Brain microvascular endothelial cell (primary cell): ENCODE results near the gene FOXL3.

ENCODE experiments used
- DNase-seq: peaks from one replicate; pipeline ENCODE4 v3.0.0-alpha.2; 2020
- H3K27ac ChIP-seq: fragments of 250-450 bp; sonication (Bioruptor Pico); 2 replicates; pipeline ENCODE4 v1.5.1; 2020; ENCODE audit warnings: mild to moderate bottlenecking, moderate library complexity
- H3K27me3 ChIP-seq: fragments of 250-450 bp; sonication (Bioruptor Pico); replicated peaks from 2 replicates; pipeline ENCODE4 v1.5.1; 2020; ENCODE audit warnings: mild to moderate bottlenecking
- H3K36me3 ChIP-seq: fragments of 250-450 bp; sonication (Bioruptor Pico); replicated peaks from 2 replicates; pipeline ENCODE4 v1.5.1; 2020; ENCODE audit warnings: mild to moderate bottlenecking
- H3K4me3 ChIP-seq: 2 replicates; pipeline ENCODE4 v1.5.1; 2011; ENCODE audit warnings: low read depth, mild to moderate bottlenecking, control low read depth, low read length, moderate library complexity
- CTCF ChIP-seq: IDR thresholded peaks from 2 replicates; pipeline ENCODE4 v1.5.1; 2011; ENCODE audit warnings: low read depth, mild to moderate bottlenecking, moderate library complexity, low read length, control low read depth, inconsistent platforms; ENCODE audit errors: missing control alignments
- in situ Hi-C: cut with HindIII; loops from 2 replicates; pipeline ENCODE4 v1.10.0; 2017; ENCODE audit warnings: low sequenced_read_pairs, low pct_ligation_motif_present

Gene FOXL3

GRCh38 chr7:266851-267840, 22.8 kb upstream of the FOXL3 start:
- Histone ChIP-seq H3K4me3 (no peak overlapping the region), H3K27me3 (no peaks in the 10 kb centered on the region), H3K36me3 (no peaks in the 10 kb centered on the region), H3K27ac (no peak overlapping the region)
- no peak for DNase-seq
- peak; percentile 31 for TF ChIP-seq CTCF
- in situ Hi-C loops = no loop called here

- Histone ChIP-seq H3K4me3 (no peak overlapping the region), H3K27ac (no peak overlapping the region), H3K36me3 (no peaks in the 10 kb centered on the region), H3K27me3 (no peaks in the 10 kb centered on the region)
- no peak for TF ChIP-seq CTCF
- DNase-seq = no peak
- in situ Hi-C loops = no loop called here
Measured at GRCh38 chr7:268991-269390, 21.0 kb upstream of the FOXL3 start.

- Histone ChIP-seq H3K27me3 (no peaks in the 10 kb centered on the region), H3K27ac (no peak overlapping the region), H3K36me3 (no peaks in the 10 kb centered on the region), H3K4me3 (no peak overlapping the region)
- no peak for DNase-seq
- no peak for TF ChIP-seq CTCF
- in situ Hi-C loops = no loop called here
Measured at GRCh38 chr7:269721-270120, 20.2 kb upstream of the FOXL3 start.

- H3K27me3 ChIP-seq = no peaks in the 10 kb centered on the region
- no peaks in the 10 kb centered on the region for H3K36me3 ChIP-seq
- in situ Hi-C loops = no loop called here
- DNase-seq = no peak
- H3K4me3 ChIP-seq = no peak overlapping the region
- TF ChIP-seq CTCF = no peak
- H3K27ac ChIP-seq = no peak overlapping the region
Measured at GRCh38 chr7:270351-270983, 19.5 kb upstream of the FOXL3 start.

- no peak overlapping the region for H3K4me3 ChIP-seq
- H3K36me3 ChIP-seq = no peaks in the 10 kb centered on the region
- no peak for TF ChIP-seq CTCF
- DNase-seq = no peak
- in situ Hi-C loops = no loop called here
- no peaks in the 10 kb centered on the region for H3K27me3 ChIP-seq
- H3K27ac ChIP-seq = no peak overlapping the region
Measured at GRCh38 chr7:271266-272107, 18.5 kb upstream of the FOXL3 start.
